Thyroid gland (tissue), 4 donors: ENCODE results near the gene DIP2A.

Source experiments
- CTCF ChIP-seq, 6 experiments: fragments of 200-600 bp in 3 of 6; fragments of 450-650 bp in 3 of 6; sonication (generic) in 3 of 6; IDR thresholded peaks; one replicate each; pipeline ENCODE4 v1.5.1; 2016 to 2019; ENCODE audit warnings: antibody characterized with exemption in 6 of 6, mild to moderate bottlenecking in 2 of 6, inconsistent platforms in 1 of 6, moderate library complexity in 1 of 6
- POLR2A ChIP-seq, 2 donors: fragments of 450-650 bp; IDR thresholded peaks; one replicate each; pipeline ENCODE4 v1.6.1; 2017; ENCODE audit warnings: antibody characterized with exemption in 2 of 2, mild to moderate bottlenecking in 2 of 2, moderate library complexity in 1 of 2

DNA sequence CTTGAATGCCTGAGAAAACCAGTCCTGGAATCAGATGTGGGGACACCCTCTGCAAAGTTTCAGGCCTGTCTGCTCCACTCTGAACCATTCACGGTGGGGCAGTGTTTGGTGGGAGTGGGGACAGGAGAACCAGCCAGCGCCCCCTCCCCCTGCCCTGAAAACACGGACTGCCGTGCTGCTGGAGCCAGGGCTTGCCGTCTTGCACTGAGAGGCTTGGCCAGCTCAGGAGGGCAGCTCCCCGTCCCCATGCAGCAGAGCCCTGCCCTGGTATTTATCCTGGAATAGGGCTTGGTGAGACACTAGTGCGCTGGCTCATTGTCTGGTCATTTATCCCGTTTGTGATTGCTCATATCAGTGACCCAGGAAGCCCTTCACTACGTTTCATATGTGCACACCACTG lies 142.3 kb downstream of the DIP2A start:
- TF ChIP-seq CTCF (IDR thresholded peaks at IDR 0.05) (no peak), POLR2A (IDR thresholded peaks at IDR 0.05) (no peak)
